ENCODE measurements around the gene CHPF. TPM values are rescaled to one million over a fixed set of nuclear protein-coding genes. Genes with fewer than 3 reads are reported as not detected.

CHPF gene
- total and polyA plus RNA-seq, 2 donors (not counting 3 experiments of a cell fraction or from before 2014, with no cell fraction given): 0.24 to 0.32 TPM

DNA sequence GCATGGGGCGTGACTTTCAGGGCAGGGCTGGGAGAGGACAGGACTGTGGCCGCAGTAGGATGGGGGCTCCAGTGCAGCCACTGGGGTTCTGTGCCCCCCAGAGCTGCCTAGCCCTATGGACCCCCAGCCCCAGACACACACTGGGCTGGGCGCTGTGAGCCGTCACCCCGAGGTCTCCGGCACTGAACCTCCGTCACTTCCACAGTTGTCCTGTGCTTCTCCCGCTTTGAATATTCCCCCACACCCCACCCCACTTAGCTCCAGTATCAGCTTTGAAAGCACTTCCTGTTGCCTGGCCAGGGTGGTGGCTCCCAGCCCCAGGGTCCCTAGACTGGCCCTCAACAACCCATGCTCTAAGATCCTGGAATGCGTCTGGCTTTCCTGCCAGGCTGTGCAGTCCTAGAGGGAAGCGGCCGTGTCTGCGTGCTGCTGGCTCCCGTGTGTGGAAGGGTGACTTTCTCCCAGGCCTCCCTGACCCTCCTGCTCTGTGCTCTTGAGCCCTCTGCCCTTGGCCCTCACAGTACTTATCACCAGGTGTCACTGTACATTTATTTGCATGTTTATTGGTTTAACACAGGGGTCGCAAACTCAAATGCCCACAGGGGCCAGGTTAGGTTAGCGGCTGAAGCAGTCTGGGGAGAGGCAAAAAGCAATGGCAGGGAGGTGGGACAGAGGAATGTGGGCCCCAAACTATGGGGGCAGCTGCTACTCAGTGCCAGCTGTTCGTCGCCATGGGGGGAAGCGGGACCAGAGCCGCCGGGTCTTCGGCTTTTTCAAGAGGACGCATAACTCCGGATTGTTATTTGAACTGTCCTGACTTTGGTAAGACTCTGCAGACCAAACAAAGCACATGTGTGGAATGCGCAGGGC is 17.8 kb upstream of the CHPF start:
- no peak for FAIRE-seq
- no peaks in the 10 kb centered on the region for H3K79me2 ChIP-seq (ENCODE audit: control insufficient read depth, insufficient read depth, low read length)
- intact Hi-C loops (cut with micrococcal nuclease) (no loop called here), dilution Hi-C loops (cut with MboI; ENCODE audit: extremely low pct_ligation_motif_present, low sequenced_read_pairs) (no loop called here)
- H3K27me3 ChIP-seq (ENCODE audit: control insufficient read depth in 2 of 2, insufficient read depth in 2 of 2, low read length in 2 of 2): peaks cover 0 to 3% of the 10 kb centered on the region in 2 experiments
- no TSS peak for BruUV-seq (replicated peaks)
- TF ChIP-seq POLR2A (IDR thresholded peaks at IDR 0.05; ENCODE audit: low read depth, low read length) (no peak), JUN (IDR thresholded peaks at IDR 0.05; ENCODE audit: borderline replicate concordance, insufficient read depth, insufficient read length, low read depth) (no peak), MYC (IDR thresholded peaks at IDR 0.05; ENCODE audit: low read depth, low read length) (no peak), POLR2AphosphoS5 (IDR thresholded peaks at IDR 0.05; ENCODE audit: insufficient read depth, low read depth, low read length) (no peak), FOS (IDR thresholded peaks at IDR 0.05; ENCODE audit: borderline replicate concordance, insufficient read depth, low read length) (no peak), GATA2 (IDR thresholded peaks at IDR 0.05; ENCODE audit: insufficient read depth, insufficient read length, low read depth, low read length) (no peak), EZH2 (IDR thresholded peaks at IDR 0.05; ENCODE audit: borderline replicate concordance, low read depth, low read length, severe bottlenecking) (no peak)
- TF ChIP-seq, protein P1, sequence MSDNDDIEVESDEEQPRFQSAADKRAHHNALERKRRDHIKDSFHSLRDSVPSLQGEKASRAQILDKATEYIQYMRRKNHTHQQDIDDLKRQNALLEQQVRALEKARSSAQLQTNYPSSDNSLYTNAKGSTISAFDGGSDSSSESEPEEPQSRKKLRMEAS (IDR thresholded peaks at IDR 0.05; ENCODE audit: insufficient read depth, insufficient read length): no peak
- TF ChIP-seq, protein P2, sequence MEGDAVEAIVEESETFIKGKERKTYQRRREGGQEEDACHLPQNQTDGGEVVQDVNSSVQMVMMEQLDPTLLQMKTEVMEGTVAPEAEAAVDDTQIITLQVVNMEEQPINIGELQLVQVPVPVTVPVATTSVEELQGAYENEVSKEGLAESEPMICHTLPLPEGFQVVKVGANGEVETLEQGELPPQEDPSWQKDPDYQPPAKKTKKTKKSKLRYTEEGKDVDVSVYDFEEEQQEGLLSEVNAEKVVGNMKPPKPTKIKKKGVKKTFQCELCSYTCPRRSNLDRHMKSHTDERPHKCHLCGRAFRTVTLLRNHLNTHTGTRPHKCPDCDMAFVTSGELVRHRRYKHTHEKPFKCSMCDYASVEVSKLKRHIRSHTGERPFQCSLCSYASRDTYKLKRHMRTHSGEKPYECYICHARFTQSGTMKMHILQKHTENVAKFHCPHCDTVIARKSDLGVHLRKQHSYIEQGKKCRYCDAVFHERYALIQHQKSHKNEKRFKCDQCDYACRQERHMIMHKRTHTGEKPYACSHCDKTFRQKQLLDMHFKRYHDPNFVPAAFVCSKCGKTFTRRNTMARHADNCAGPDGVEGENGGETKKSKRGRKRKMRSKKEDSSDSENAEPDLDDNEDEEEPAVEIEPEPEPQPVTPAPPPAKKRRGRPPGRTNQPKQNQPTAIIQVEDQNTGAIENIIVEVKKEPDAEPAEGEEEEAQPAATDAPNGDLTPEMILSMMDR (IDR thresholded peaks at IDR 0.05; ENCODE audit: extremely low read depth in 1 of 2, insufficient read depth in 1 of 2, low read depth in 1 of 2, low read length in 2 of 2): no peak
- H4K20me1 ChIP-seq (replicated peaks; ENCODE audit: control insufficient read depth, extremely low read depth, insufficient read depth, low read length): no peaks in the 10 kb centered on the region
- no peaks in the 10 kb centered on the region for H3K9me1 ChIP-seq (replicated peaks; ENCODE audit: control insufficient read depth, extremely low read depth, insufficient read depth, low read length)
- H3K4me2 ChIP-seq (ENCODE audit: insufficient read depth, low read length): no peak overlapping the region
- CTCF ChIA-PET: interaction anchor here (0.7 to 2.9 kb wide), 27 partner anchors 9 to 158 kb away, joined by 3 to 42 read pairs (median 5); partner anchors contain the start of genes CHPF, OBSL1, STK11IP and TMEM198
- DNase-seq (ENCODE audit: low read depth, low spot score): no peak
- H2AFZ ChIP-seq (ENCODE audit: low read depth, low read length): no peak overlapping the region
- H3K4me3 ChIP-seq (replicated peaks in 1 of 3; ENCODE audit: insufficient read depth in 1 of 3, low read depth in 1 of 3, low read length in 3 of 3): no peak overlapping the region
- H3K36me3 ChIP-seq (ENCODE audit: control insufficient read depth in 2 of 2, extremely low read depth in 1 of 2, insufficient read depth in 2 of 2, low read length in 2 of 2): no peaks in the 10 kb centered on the region
- POLR2A ChIA-PET: no interaction called here
- H3K9ac ChIP-seq (replicated peaks; ENCODE audit: extremely low read depth, insufficient read depth, low read length): no peak overlapping the region
- no peaks in the 10 kb centered on the region for H3K9me3 ChIP-seq (replicated peaks; ENCODE audit: control insufficient read depth, insufficient read depth, low read length)
- no peaks in the 10 kb centered on the region for H3K4me1 ChIP-seq (ENCODE audit: control insufficient read depth, extremely low read depth, insufficient read depth, low read length)
- H3K27ac ChIP-seq (ENCODE audit: insufficient read depth, low read depth, low read length): no peak overlapping the region
